ENCODE results near the gene TNFAIP1.

The TNFAIP1 gene

DNA sequence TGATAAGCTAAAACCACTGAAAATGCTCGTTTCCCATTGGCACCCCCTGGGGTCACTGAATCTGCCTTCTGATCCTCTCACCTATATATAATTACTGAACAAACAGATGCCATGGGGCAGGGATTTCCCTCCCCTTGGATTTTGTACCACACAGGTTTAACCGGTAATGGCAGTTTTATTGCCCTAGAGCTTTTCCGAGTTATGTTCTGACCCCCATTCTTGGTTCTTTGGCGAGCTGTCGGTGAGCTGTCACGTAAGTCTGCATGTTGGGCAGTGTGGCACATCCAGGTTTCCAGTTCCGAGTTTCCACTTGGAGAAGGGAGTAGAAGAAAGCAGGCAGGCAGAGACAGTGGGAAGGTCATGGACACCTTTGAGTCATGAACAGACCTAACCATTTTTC is 9.4 kb upstream of the TNFAIP1 start:
- H3K4me3 ChIP-seq = no peak overlapping the region
- intact Hi-C loops (cut with DNase I; ENCODE audit: low total_unique reads) = no loop called here
- DNase-seq = no peak
- peaks cover 26 to 48% (median 36%) of the 10 kb centered on the region in 3 donors for H3K36me3 ChIP-seq
- no peak overlapping the region for H3K27ac ChIP-seq
- TF ChIP-seq, protein P1, sequence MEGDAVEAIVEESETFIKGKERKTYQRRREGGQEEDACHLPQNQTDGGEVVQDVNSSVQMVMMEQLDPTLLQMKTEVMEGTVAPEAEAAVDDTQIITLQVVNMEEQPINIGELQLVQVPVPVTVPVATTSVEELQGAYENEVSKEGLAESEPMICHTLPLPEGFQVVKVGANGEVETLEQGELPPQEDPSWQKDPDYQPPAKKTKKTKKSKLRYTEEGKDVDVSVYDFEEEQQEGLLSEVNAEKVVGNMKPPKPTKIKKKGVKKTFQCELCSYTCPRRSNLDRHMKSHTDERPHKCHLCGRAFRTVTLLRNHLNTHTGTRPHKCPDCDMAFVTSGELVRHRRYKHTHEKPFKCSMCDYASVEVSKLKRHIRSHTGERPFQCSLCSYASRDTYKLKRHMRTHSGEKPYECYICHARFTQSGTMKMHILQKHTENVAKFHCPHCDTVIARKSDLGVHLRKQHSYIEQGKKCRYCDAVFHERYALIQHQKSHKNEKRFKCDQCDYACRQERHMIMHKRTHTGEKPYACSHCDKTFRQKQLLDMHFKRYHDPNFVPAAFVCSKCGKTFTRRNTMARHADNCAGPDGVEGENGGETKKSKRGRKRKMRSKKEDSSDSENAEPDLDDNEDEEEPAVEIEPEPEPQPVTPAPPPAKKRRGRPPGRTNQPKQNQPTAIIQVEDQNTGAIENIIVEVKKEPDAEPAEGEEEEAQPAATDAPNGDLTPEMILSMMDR (IDR thresholded peaks at IDR 0.05) = no peak
- H3K9me3 ChIP-seq = no peaks in the 10 kb centered on the region
- no peaks in the 10 kb centered on the region for H3K4me1 ChIP-seq
- H3K27me3 ChIP-seq = no peaks in the 10 kb centered on the region

DNA sequence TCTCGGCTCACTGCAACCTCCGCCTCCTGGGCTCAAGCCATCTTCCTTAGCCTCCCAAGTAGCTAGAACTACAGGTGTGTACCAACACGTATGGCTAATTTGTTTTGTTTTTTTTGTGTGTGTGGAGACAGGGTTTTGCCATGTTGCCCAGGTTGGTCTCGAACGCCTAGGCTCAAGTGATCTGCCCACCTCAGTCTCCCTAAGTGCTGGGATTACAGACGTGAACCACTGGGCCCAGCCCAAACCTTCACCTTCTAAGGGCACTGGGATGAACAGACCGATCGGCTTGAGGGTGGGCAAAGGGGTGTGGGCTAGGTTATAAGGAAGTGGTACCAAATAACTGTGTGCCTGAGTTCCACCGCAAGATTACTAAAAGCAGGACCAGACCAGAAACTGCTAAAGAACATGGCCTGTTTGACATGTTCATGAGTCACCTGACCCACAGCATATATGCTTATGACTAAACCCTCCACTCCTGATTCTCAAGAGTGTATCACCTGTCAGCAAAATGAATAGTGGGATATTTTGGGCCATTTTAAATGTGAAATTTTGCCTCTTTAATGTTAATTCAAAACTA is 8.4 kb upstream of the TNFAIP1 start:
- peaks cover 31 to 58% (median 45%) of the 10 kb centered on the region in 3 donors for H3K36me3 ChIP-seq
- H3K4me3 ChIP-seq = no peak overlapping the region
- TF ChIP-seq, protein P1 (IDR thresholded peaks at IDR 0.05) = no peak
- H3K27ac ChIP-seq = no peak overlapping the region
- intact Hi-C loops (cut with DNase I; ENCODE audit: low total_unique reads) = no loop called here
- DNase-seq = no peak
- H3K9me3 ChIP-seq = no peaks in the 10 kb centered on the region
- H3K4me1 ChIP-seq = no peaks in the 10 kb centered on the region
- H3K27me3 ChIP-seq = no peaks in the 10 kb centered on the region

DNA sequence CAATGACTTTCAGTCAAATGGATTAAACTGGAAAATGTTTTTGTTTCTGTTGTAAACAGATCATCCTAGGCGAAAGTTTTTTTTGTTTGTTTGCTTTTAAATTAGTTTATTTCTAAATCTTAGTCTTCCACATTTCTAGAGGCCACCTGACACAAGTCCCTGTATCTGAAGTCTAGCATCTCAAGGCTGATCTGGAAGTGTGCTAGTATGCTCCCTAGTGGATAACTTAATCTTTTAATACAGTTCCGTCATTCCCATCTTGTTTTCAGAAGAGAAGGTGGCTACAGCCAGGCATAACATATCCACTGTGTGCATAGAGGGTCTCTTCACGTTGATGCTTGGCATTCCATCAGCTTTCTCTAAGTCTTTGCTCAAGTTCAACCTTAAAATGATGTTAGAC is 7.9 kb upstream of the TNFAIP1 start:
- no peaks in the 10 kb centered on the region for H3K27me3 ChIP-seq
- intact Hi-C loops (cut with DNase I; ENCODE audit: low total_unique reads) = no loop called here
- H3K36me3 ChIP-seq = peaks cover 31 to 61% (median 45%) of the 10 kb centered on the region in 3 donors
- DNase-seq = no peak
- TF ChIP-seq, protein P1 (IDR thresholded peaks at IDR 0.05) = no peak
- no peaks in the 10 kb centered on the region for H3K4me1 ChIP-seq
- no peaks in the 10 kb centered on the region for H3K9me3 ChIP-seq
- no peak overlapping the region for H3K27ac ChIP-seq
- no peak overlapping the region for H3K4me3 ChIP-seq

DNA sequence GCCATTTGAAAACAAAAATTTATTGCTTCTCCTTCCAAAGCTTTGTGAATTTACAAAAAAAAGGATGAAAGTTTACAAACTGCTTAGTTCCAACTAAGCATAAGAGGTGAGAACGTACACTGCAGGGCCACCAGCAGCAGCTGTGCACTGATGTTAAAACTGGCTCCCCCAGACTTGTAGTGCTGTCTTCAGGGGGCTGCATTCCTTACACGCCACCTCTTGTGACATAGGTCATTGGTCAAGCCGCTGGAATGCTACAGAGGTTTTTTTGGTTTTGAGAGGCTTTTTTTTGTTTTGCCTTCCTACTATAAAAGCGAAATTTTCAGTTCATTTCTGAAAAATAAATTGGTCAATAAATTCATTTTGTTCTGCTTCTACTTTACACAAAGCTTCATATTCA is 7.2 kb upstream of the TNFAIP1 start:
- intact Hi-C loops (cut with DNase I; ENCODE audit: low total_unique reads) = no loop called here
- no peaks in the 10 kb centered on the region for H3K27me3 ChIP-seq
- H3K4me1 ChIP-seq = peaks cover 0 to 6% (median under 1%) of the 10 kb centered on the region in 4 donors
- TF ChIP-seq, protein P1 (IDR thresholded peaks at IDR 0.05) = no peak
- H3K27ac ChIP-seq = no peak overlapping the region
- H3K9me3 ChIP-seq = no peaks in the 10 kb centered on the region
- peaks cover 31 to 61% (median 45%) of the 10 kb centered on the region in 3 donors for H3K36me3 ChIP-seq
- no peak for DNase-seq
- H3K4me3 ChIP-seq = no peak overlapping the region

DNA sequence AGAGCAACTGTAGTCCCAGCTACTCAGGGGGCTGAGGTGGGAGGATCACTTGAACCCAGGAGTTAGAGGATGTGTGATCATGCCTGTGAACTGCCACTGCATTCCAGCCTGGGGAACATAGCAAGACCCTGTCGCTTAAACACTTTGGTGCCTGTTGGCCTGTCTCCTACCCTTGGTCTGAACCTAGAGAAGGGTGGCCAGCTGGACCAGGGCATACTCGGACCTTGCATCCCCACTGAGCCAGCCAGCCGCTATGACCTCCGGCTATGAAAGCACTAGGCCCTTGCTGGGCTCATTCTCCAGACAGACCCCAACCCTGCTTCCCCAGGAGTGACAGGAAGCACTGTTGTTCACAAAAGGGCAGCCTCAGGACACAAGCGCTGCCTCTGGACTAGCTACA is 4.9 kb upstream of the TNFAIP1 start:
- peaks cover 31 to 61% (median 45%) of the 10 kb centered on the region in 3 donors for H3K36me3 ChIP-seq
- intact Hi-C loops (cut with DNase I; ENCODE audit: low total_unique reads) = loop anchor here (10.0 kb wide), 2 partner anchors 286 to 964 kb away; partner anchors contain the start of genes NLK and NUFIP2
- H3K27me3 ChIP-seq = no peaks in the 10 kb centered on the region
- H3K27ac ChIP-seq = no peak overlapping the region
- no peak overlapping the region for H3K4me3 ChIP-seq
- peaks cover 0 to 22% (median 15%) of the 10 kb centered on the region in 4 donors for H3K4me1 ChIP-seq
- TF ChIP-seq, protein P1 (IDR thresholded peaks at IDR 0.05) = no peak
- DNase-seq = no peak
- no peaks in the 10 kb centered on the region for H3K9me3 ChIP-seq

Measured in tibial artery (tissue), 4 donors.